ENCODE measurements around the gene ANKRD40. TPM values are rescaled to one million over a fixed set of nuclear protein-coding genes. Genes with fewer than 3 reads are reported as not detected.

ANKRD40 gene
- total and polyA plus RNA-seq, 9 of the 15 experiments (the other 6 are each of a cell fraction or from before 2014, with no cell fraction given) = 9.0 to 28.9 (median 27.7) TPM

- DNase-seq (ENCODE audit: extremely low read depth in 1 of 4, low spot score in 3 of 4) = no peak
- ChIA-PET CTCF (ENCODE audit: low intra/inter-chr PET ratio) (no interaction called here), POLR2A (interaction anchor here (0.6 to 1.2 kb wide), 3 partner anchors 7 to 293 kb away, joined by 3 to 4 read pairs (median 3); no protein-coding TSS in a partner anchor)
- BruUV-seq (replicated peaks) = no TSS peak
- Histone ChIP-seq H3K27ac (ENCODE audit: extremely low read depth, low read depth, low read length) (no peak overlapping the region), H3K9me3 (replicated peaks; ENCODE audit: control insufficient read depth, insufficient read depth, low read depth, low read length) (peaks cover 3% of the 10 kb centered on the region; the same call in 1 of the 2 replicates), H2AFZ (ENCODE audit: low read depth, low read length) (no peak overlapping the region; the same call in 1 of the 2 replicates), H3K4me2 (ENCODE audit: insufficient read depth, low read length) (no peak overlapping the region), H4K20me1 (replicated peaks; ENCODE audit: control insufficient read depth, insufficient read depth, low read length) (no peaks in the 10 kb centered on the region), H3K9me1 (ENCODE audit: control insufficient read depth, insufficient read depth, low read length) (peaks cover 8% of the 10 kb centered on the region), H3K4me3 (no peak overlapping the region), H3K4me1 (replicated peaks in 1 of 2; ENCODE audit: control insufficient read depth in 2 of 2, insufficient read depth in 2 of 2, low read length in 2 of 2) (peaks cover 34 to 41% of the 10 kb centered on the region in 2 experiments), H3K9ac (ENCODE audit: insufficient read depth in 1 of 2, low read depth in 2 of 2, low read length in 2 of 2) (no peak overlapping the region; a peak in 1 of 4 replicates), H3K36me3 (ENCODE audit: control insufficient read depth, insufficient read depth, low read length) (no peaks in the 10 kb centered on the region), H3K79me2 (ENCODE audit: control insufficient read depth, insufficient read depth, low read length) (no peaks in the 10 kb centered on the region), H3K27me3 (ENCODE audit: control insufficient read depth in 2 of 2, insufficient read depth in 2 of 2, low read length in 2 of 2) (no peaks in the 10 kb centered on the region; a peak in 1 of 5 replicates)
- no peak for ATAC-seq
- TF ChIP-seq ZNF717 (CRISPR knock-in tag; IDR thresholded peaks at IDR 0.05) = no peak
- TF ChIP-seq EP300 (IDR thresholded peaks at IDR 0.05; ENCODE audit: low read length) = no peak
- no peak for TF ChIP-seq ZZZ3 (IDR thresholded peaks at IDR 0.05)
- TF ChIP-seq ZNF57 (CRISPR knock-in tag; IDR thresholded peaks at IDR 0.05) = no peak
- no peak for TF ChIP-seq ATF1 (CRISPR knock-in tag; IDR thresholded peaks at IDR 0.05)
- TF ChIP-seq ATF1 (tag; IDR thresholded peaks at IDR 0.05) = no peak
- no peak for TF ChIP-seq CHD2 (IDR thresholded peaks at IDR 0.05; ENCODE audit: low read depth, low read length)
- TF ChIP-seq ZNF395 (CRISPR knock-in tag; IDR thresholded peaks at IDR 0.05) = no peak
- TF ChIP-seq ZNF551 (CRISPR knock-in tag; IDR thresholded peaks at IDR 0.05) = no peak
- TF ChIP-seq XRCC5 (IDR thresholded peaks at IDR 0.05; ENCODE audit: low read depth, low read length) = no peak
- no peak for TF ChIP-seq USF1 (CRISPR knock-in tag; IDR thresholded peaks at IDR 0.05)
- no peak for TF ChIP-seq ZNF76 (CRISPR knock-in tag; IDR thresholded peaks at IDR 0.05; ENCODE audit: borderline replicate concordance)
- no peak for TF ChIP-seq MTA1 (IDR thresholded peaks at IDR 0.05; ENCODE audit: borderline replicate concordance)
- TF ChIP-seq CCNT2 (IDR thresholded peaks at IDR 0.05; ENCODE audit: borderline replicate concordance, extremely low read depth, insufficient read length, low read depth, low read length) = no peak
- no peak for TF ChIP-seq ZFP1 (CRISPR knock-in tag; IDR thresholded peaks at IDR 0.05)
- intact Hi-C loops (cut with micrococcal nuclease) = no loop called here
- no peak for FAIRE-seq
- in situ Hi-C loops (cut with MboI) = no loop called here
- WGBS (ENCODE audit: insufficient coverage, low coverage, missing lambda C conversion rate) = 58% methylated on average over 6 of the region's 7 CpGs
These were observed 50.1 kb downstream of the ANKRD40 start for GRCh38 chr17:50657627-50658026.
